Measurements from ENCODE around the gene NECAB3. TPM values are rescaled to one million over a fixed set of nuclear protein-coding genes. Genes with fewer than 3 reads are reported as not detected.

Gene NECAB3
- total RNA-seq, 1 donor from 2014 or later = 34.1 TPM

- intact Hi-C loops (cut with micrococcal nuclease) = loop anchor here (2.0 to 5.0 kb wide), 5 partner anchors 18 to 325 kb away; partner anchors contain the start of genes CDK5RAP1, CHMP4B, RALY and ZNF341
Measured at GRCh38 chr20:33667245-33667675, 7.0 kb downstream of the NECAB3 start.

GRCh38 chr20:33666293-33667244, 7.7 kb downstream of the NECAB3 start, which contains the start of gene ACTL10:
Gene ACTL10, plus strand, starts transcription at chr20:33666943. Its CDS starts 555 bp downstream, at chr20:33667498.
- intact Hi-C loops (cut with micrococcal nuclease) = loop anchor here (2.0 to 5.0 kb wide), 5 partner anchors 18 to 326 kb away; partner anchors contain the start of genes CDK5RAP1, CHMP4B, RALY and ZNF341

DNA sequence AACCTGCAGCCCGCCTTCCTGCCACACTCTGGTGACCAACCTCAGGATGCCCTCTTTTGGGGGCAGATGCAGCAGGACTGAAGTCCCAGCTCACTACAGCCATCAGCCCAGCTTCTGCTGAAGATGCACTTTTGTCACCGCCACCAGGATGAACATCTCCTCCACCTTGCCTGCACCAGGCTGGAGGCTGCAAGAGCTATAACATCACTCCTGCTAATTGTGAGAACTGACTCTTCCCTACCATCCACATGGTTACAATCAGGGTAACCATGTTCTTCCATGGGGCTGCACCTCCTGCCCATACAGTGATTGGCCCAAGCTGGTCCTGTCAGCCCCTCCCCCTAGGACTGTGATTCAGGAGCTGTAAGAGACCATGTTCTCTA, 9.5 kb downstream of the NECAB3 start:
- intact Hi-C loops (cut with micrococcal nuclease) = loop anchor here (5.0 kb wide), 5 partner anchors 68 to 328 kb away; partner anchors contain the start of genes CBFA2T2, CHMP4B, RALY and ZNF341

DNA sequence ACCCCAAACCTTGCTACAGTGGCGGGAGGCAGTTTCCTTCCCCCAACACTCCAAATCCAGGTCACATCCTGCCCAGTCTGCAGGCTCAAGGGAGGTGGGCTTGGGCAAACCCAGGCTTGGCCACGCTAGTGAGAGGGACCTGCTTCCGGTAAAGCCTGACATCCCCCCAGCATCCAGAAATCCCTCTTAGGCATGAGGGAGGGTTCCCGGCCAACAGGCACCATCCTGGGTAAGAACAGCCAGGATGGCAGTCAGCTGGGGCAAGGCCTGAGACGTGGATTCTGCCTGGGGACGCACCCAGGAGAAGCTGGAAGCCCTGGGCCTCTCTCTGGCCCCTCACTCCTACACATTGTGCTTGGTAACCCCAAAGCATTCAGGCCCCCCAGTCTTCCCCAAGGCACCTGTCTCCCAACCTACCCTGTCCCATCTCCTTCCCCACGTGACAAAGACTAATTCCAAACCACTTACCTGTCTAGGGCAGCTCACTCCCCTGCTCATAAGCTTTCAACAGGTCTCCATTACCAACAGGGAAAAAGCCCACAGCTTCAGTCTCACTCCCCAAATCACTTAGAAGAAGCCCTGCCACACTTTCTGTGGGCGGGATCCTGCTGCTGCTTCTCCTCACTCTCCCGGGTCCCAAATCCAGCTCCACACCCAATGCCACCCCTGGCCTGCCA, 10.0 kb downstream of the NECAB3 start:
- intact Hi-C loops (cut with micrococcal nuclease) = loop anchor here (5.0 kb wide), 2 partner anchors 107 to 172 kb away; partner anchors contain the start of gene CBFA2T2

DNA sequence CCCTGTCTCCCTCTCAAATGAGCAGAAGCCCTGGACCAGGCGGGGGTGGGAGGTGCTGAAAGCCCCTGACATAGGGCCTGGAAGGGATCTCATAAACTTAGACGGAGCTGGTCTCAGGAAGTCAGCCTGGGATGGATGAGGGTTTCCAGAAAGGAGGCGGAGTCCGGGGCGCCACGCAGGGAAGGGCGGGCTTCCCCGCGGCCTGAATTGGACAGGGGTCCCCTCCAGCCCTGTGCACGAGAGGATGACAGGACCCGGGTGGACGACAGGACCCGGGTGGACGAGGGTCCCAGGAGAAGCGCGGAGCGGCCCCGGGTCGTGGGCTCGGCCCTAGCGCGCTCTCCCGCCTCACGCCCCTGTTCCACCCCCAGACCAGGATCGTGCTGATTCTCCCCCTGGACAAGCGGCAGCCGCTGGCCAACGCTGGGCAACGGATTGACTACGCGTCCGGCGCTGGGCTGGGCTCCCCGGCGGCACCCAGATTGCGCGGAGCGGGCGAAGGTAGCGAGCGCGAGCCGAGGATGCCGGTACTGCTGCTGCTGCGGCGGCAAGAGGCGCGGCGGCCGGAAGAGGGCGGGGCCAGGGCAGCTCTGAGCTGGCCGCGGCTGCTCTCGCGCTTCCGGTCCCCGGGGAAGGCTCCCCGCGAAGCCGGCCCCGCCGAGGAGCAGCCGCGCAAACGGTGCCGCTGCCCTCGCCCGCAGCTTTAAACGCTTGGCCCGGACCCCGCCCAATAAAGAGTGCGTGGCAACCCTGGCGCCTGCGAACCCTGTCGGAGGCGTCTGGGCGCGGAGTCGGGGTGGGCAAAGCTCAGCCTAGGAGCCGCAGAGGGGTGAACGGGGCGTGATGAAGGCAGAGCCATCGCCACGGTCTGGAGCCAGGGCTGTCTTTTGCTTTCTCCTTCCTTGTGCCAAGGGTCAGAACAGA, 10.8 kb downstream of the NECAB3 start:
- intact Hi-C loops (cut with micrococcal nuclease) = loop anchor here (1.0 to 5.0 kb wide), 3 partner anchors 106 to 220 kb away; partner anchors contain the start of genes CBFA2T2 and SNTA1

DNA sequence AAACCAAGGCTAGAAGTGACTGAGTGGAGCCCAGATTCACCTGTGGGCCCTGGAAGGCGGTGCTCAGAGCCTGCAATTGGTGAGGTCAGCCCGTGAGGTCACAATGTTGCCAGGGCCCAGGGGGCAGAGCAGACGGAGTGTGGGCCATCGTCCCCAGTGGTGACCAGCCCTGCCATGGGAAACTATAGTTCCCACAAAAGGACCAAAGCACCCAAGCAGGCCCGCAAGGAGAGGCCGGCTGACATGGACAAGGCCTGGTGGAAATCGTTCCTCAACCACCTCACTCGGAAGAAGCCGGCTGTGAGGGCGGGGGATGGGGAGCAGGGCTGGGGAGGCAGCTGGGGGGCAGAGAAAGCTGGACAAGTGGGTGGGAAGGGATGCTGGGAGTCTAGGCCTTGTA, 12.1 kb downstream of the NECAB3 start, which contains the start of gene C20orf144:
Gene C20orf144, plus strand, starts transcription at position 156 of the 400 bp plus-strand sequence. Its CDS starts 19 bp downstream, at position 175.
- intact Hi-C loops (cut with micrococcal nuclease) = loop anchor here (5.0 kb wide), 2 partner anchors 105 to 170 kb away; partner anchors contain the start of gene CBFA2T2

- intact Hi-C loops (cut with micrococcal nuclease) = loop anchor here (5.0 kb wide), 2 partner anchors 103 to 168 kb away; partner anchors contain the start of gene CBFA2T2
Measured at GRCh38 chr20:33660685-33661058, 13.6 kb downstream of the NECAB3 start.

DNA sequence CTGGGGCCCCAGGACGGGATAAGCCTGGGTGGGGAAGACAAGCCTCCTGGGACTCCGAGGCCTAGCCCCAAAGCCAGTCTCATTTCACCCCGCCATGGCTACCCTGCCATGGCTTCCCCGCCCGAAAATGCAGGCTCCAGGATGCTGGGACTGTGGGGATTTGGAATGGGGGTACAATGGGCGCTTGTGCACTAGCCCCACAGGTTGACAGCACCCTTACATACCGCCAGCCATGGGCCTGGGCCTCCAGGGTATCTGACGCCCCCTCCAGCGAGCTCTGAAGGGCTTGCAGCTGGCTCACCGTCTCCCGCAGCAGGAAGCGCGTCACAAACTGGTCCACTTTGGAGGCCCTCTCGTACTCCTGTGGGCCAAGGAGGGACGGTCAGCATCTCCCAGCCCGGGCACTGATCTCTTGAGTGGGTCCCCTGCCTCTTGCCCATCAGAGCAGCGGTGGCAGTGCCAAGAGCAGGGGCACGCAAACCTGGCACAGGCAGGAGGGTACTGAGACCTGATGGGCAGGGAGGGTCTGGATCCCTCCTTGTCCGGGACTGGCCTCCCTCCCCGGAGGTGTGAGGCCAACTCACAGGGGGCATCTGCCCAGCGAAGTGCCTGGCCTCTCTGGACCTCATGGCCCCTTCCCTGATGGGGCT, 14.1 kb downstream of the NECAB3 start:
- intact Hi-C loops (cut with micrococcal nuclease) = loop anchor here (5.0 kb wide), 2 partner anchors 103 to 168 kb away; partner anchors contain the start of gene CBFA2T2

- intact Hi-C loops (cut with micrococcal nuclease) = loop anchor here (5.0 kb wide), 2 partner anchors 102 to 167 kb away; partner anchors contain the start of gene CBFA2T2
Measured at GRCh38 chr20:33659341-33660034, 14.7 kb downstream of the NECAB3 start.

- intact Hi-C loops (cut with micrococcal nuclease) = no loop called here
Measured at GRCh38 chr20:33658929-33659328, 15.3 kb downstream of the NECAB3 start.

DNA sequence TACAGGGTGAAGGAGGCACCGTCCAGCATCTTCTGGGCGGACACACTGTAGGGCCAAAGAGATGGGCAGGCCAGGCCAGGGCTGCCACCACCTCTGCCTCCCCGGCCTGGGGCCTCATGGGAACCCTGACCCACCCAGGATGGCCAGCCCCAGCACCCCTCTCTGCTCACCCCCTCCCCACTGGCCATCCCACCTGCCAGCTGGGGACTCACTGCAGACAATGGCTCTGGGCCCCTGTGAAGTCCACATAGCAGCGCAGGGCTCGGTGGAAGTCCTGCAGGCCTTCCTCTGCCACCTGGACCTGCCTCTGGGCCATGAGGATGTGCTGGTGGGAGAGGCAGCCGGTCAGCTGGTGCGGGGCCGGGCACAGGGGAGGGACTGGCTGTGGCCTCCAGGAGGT, 15.7 kb downstream of the NECAB3 start:
- intact Hi-C loops (cut with micrococcal nuclease) = no loop called here

DNA sequence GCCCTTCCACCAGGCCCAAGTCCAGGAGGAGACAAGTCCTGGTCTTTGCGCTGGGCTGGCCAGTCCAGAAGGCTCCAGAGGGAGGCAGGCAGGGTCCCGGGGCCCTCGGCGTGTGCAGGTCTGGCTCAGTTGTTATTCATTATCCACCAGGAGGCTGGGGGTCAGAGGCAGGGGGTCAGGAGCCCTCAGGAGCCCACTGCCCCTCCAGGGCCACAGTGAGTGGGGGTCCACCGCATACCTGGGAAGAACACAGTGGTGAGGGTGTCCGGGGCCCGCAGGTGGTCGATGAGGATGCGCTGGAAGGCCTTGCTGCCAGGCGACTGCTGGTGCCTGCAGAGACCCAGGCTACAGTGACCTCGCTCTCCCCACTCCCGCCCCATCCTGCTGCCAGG, 16.5 kb downstream of the NECAB3 start:
- intact Hi-C loops (cut with micrococcal nuclease) = no loop called here

DNA sequence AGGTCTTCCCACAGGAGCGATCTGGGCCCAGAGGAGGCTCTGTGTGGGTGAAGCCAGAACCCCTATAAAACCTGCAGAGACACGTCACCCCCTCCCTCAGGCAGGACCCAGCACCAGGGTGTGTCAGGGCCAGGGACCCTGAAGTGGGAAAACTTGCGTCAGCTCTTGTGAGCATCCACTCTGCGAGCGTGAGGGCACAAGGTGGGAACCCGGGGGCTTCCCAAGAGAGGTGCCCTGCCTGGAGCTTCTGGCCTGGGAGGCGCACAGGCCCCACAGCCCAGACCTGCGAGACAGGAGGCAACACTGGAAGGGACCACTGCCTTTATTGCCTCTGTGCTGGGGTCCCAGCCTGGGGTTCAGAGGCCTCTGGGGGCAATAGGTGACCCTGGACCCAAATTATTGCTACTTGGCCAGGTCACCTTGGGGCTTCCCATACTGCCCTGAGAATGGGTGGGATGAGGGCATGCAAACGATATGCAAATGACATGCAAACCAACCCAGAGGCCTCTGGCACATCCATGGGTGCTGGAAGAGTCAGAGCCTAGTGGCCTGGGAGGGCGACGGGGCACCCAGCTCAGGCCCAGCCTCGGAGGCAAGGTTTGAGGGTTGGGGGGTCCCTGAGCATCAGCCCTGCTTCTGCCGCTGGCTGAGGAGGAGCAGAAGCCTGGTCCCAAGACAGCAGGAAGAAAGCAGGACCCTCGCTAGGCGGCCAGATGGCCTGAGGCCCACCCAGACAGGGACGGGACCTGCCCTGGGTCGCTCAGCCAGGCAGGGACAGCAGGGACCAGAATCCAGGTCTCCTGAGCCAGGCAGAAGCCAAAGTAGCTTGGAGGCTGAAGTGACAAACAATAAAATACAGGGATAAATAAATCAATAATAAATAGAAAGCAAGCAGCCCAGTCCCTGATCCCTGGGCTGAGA, 17.2 kb downstream of the NECAB3 start:
- intact Hi-C loops (cut with micrococcal nuclease) = no loop called here

DNA sequence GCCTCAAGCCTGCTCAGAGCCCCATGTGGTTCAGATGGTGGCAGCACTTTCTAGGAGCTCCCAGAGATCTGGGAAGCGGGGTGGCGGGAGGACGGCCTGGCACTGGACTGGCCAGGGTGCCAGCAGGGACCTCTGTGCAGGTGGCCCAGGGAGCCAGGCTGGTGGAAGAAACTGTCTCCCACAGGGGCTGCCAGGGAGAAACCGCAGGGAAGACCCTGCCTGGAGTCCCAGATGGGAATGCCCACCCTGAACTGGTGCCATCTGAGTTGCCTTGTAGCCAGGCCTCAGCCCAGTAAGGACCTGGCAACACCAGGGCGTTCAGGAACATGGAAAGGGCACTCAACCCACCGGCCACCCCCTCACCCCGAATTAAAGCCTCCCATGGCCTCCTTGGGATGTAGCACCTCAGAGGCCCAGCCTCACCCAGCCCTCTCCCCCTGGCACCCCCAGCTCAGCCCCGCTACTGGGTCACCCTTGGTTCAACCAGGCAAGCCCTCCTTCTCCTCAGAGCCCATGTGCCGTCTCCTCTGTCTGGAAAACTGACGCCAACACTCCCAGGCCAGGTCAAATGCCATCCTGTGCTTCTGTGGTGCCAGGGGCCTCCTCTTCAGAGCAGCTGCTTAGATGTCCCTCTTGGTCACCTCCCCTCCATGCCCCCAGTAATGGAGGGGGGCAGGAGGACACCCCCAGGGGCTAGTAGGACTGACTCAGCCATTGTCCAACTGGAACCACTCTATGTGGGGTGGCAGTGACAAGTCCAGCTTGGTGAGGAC, 18.0 kb downstream of the NECAB3 start:
- intact Hi-C loops (cut with micrococcal nuclease) = no loop called here

GRCh38 chr20:33655164-33655563, 19.1 kb downstream of the NECAB3 start:
- intact Hi-C loops (cut with micrococcal nuclease) = no loop called here

DNA sequence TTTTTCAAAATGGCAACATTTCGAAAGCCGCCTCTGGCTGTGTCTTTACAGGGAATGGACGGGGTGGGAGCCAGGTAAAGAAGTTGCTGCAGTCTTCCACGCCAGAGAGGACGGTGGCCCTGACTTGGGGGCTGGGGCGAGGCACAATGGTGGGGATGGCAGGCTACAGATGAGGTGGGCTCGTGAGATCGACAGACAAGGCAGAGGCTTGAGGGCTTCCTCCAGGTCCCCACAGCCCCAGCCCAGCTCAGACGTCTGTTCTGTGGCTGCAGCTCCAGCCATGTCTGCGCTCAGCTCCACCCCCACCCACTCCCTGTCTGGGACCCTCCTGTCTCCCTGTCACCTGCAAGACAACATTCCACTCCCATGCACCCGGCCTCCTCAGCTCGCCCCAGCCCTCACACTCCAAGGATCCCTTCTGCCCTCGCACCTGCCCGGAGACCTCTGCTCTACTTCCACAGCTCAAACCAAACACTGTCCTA, 19.5 kb downstream of the NECAB3 start:
- intact Hi-C loops (cut with micrococcal nuclease) = loop anchor here (5.0 kb wide), 1 partner anchor 197 kb away; no protein-coding TSS in a partner anchor
